Measurements from ENCODE around the gene SMCO3. TPM values are rescaled to one million over a fixed set of nuclear protein-coding genes. Genes with fewer than 3 reads are reported as not detected.

The SMCO3 gene
- total RNA-seq, 1 experiment from 2014 or later: not detected

- TF ChIP-seq, protein P1, sequence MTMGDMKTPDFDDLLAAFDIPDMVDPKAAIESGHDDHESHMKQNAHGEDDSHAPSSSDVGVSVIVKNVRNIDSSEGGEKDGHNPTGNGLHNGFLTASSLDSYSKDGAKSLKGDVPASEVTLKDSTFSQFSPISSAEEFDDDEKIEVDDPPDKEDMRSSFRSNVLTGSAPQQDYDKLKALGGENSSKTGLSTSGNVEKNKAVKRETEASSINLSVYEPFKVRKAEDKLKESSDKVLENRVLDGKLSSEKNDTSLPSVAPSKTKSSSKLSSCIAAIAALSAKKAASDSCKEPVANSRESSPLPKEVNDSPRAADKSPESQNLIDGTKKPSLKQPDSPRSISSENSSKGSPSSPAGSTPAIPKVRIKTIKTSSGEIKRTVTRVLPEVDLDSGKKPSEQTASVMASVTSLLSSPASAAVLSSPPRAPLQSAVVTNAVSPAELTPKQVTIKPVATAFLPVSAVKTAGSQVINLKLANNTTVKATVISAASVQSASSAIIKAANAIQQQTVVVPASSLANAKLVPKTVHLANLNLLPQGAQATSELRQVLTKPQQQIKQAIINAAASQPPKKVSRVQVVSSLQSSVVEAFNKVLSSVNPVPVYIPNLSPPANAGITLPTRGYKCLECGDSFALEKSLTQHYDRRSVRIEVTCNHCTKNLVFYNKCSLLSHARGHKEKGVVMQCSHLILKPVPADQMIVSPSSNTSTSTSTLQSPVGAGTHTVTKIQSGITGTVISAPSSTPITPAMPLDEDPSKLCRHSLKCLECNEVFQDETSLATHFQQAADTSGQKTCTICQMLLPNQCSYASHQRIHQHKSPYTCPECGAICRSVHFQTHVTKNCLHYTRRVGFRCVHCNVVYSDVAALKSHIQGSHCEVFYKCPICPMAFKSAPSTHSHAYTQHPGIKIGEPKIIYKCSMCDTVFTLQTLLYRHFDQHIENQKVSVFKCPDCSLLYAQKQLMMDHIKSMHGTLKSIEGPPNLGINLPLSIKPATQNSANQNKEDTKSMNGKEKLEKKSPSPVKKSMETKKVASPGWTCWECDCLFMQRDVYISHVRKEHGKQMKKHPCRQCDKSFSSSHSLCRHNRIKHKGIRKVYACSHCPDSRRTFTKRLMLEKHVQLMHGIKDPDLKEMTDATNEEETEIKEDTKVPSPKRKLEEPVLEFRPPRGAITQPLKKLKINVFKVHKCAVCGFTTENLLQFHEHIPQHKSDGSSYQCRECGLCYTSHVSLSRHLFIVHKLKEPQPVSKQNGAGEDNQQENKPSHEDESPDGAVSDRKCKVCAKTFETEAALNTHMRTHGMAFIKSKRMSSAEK (CRISPR knock-in tag; IDR thresholded peaks at IDR 0.05; ENCODE audit: borderline replicate concordance): peak; percentile 89
- TF ChIP-seq JUN (CRISPR knock-in tag; IDR thresholded peaks at IDR 0.05) (peak; percentile 9; the same call in 1 of the 2 replicates), ZNF671 (CRISPR knock-in tag; IDR thresholded peaks at IDR 0.05) (peak; percentile 97), GTF2I (CRISPR knock-in tag; conservative IDR thresholded peaks at IDR 0.05) (no peak), TEAD1 (CRISPR knock-in tag; IDR thresholded peaks at IDR 0.05) (peak; percentile 95), FOXP4 (CRISPR knock-in tag; IDR thresholded peaks at IDR 0.05) (peak; percentile 72), ZMAT4 (CRISPR knock-in tag; IDR thresholded peaks at IDR 0.05) (no peak), IRF2 (CRISPR knock-in tag; IDR thresholded peaks at IDR 0.05; ENCODE audit: borderline replicate concordance, low read depth) (0 out of 2 replicates have a peak, but pooled peaks have one; percentile 74), FOXK1 (CRISPR knock-in tag; IDR thresholded peaks at IDR 0.05) (peak; percentile 88), IRF1 (CRISPR knock-in tag; IDR thresholded peaks at IDR 0.05) (peak; percentile 0; the same call in 1 of the 2 replicates), NFE2L1 (CRISPR knock-in tag; IDR thresholded peaks at IDR 0.05) (peak; percentile 94), ETV6 (CRISPR knock-in tag; IDR thresholded peaks at IDR 0.05) (0 out of 2 replicates have a peak, but pooled peaks have one; percentile 7), MYBL2 (CRISPR knock-in tag; IDR thresholded peaks at IDR 0.05) (peak; percentile 73; the same call in 1 of the 2 replicates), ERG (CRISPR knock-in tag; IDR thresholded peaks at IDR 0.05) (peak; percentile 93), TP53 (CRISPR knock-in tag; IDR thresholded peaks at IDR 0.05) (0 out of 2 replicates have a peak, but pooled peaks have one; percentile 19), NFYB (CRISPR knock-in tag; conservative IDR thresholded peaks at IDR 0.05; ENCODE audit: low read depth) (peak; percentile 37; the same call in 1 of the 2 replicates), NR3C1 (CRISPR knock-in tag; conservative IDR thresholded peaks at IDR 0.05; ENCODE audit: low read depth) (peak; percentile 68; the same call in 1 of the 2 replicates), ZBTB21 (CRISPR knock-in tag; IDR thresholded peaks at IDR 0.05; ENCODE audit: borderline replicate concordance) (0 out of 2 replicates have a peak, but pooled peaks have one; percentile 62), SMAD3 (CRISPR knock-in tag; IDR thresholded peaks at IDR 0.05; ENCODE audit: borderline replicate concordance) (peak; percentile 25; the same call in 1 of the 2 replicates), ZNF263 (CRISPR knock-in tag; IDR thresholded peaks at IDR 0.05; ENCODE audit: low read depth) (no peak), ATF6 (CRISPR knock-in tag; IDR thresholded peaks at IDR 0.05) (no peak), ELF4 (CRISPR knock-in tag; IDR thresholded peaks at IDR 0.05; ENCODE audit: low read depth) (no peak), CREB1 (CRISPR knock-in tag; IDR thresholded peaks at IDR 0.05) (no peak)
- TF ChIP-seq, protein P2, sequence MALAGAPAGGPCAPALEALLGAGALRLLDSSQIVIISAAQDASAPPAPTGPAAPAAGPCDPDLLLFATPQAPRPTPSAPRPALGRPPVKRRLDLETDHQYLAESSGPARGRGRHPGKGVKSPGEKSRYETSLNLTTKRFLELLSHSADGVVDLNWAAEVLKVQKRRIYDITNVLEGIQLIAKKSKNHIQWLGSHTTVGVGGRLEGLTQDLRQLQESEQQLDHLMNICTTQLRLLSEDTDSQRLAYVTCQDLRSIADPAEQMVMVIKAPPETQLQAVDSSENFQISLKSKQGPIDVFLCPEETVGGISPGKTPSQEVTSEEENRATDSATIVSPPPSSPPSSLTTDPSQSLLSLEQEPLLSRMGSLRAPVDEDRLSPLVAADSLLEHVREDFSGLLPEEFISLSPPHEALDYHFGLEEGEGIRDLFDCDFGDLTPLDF (CRISPR knock-in tag; IDR thresholded peaks at IDR 0.05): no peak
- TF ChIP-seq, protein P3, sequence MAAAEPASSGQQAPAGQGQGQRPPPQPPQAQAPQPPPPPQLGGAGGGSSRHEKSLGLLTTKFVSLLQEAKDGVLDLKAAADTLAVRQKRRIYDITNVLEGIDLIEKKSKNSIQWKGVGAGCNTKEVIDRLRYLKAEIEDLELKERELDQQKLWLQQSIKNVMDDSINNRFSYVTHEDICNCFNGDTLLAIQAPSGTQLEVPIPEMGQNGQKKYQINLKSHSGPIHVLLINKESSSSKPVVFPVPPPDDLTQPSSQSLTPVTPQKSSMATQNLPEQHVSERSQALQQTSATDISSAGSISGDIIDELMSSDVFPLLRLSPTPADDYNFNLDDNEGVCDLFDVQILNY (CRISPR knock-in tag; IDR thresholded peaks at IDR 0.05): 0 out of 2 replicates have a peak, but pooled peaks have one; percentile 31
- TF ChIP-seq, protein P4, sequence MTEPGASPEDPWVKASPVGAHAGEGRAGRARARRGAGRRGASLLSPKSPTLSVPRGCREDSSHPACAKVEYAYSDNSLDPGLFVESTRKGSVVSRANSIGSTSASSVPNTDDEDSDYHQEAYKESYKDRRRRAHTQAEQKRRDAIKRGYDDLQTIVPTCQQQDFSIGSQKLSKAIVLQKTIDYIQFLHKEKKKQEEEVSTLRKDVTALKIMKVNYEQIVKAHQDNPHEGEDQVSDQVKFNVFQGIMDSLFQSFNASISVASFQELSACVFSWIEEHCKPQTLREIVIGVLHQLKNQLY (CRISPR knock-in tag; IDR thresholded peaks at IDR 0.05): peak; percentile 90; the same call in 1 of the 2 replicates
Observed at GRCh38 chr12:14769969-14770495, 44.0 kb downstream of the SMCO3 start (continued).

Measured in WTC11 (cell line).